Right cardiac atrium (tissue), 5 donors: Measurements from ENCODE around the gene RYR1. TPM values are rescaled to one million over a fixed set of nuclear protein-coding genes. Genes with fewer than 3 reads are reported as not detected.
A peak's percentile ranks its signal among the peaks of the same experiment; 100 is the strongest.
"Not testable (repeated sequence)": the region's sequence is repeated elsewhere in the genome, so short reads cannot be mapped to it uniquely, and the experiment has no call there.

Source experiments
- ATAC-seq, 2 donors: fragments of 200-7000 bp; cut with Tn5 transposase; one replicate each; pipeline versions ENCODE4 v1.8.0 to v1.9.1; 2020; ENCODE audit warnings: moderate library complexity in 2 of 2, mild to moderate bottlenecking in 1 of 2
- DNase-seq, 3 donors: peaks; one replicate each; pipeline ENCODE4 v3.0.0-alpha.2; 2020
- H3K27ac ChIP-seq: one replicate; pipeline ENCODE4 v1.5.1; 2013; ENCODE audit warnings: mild to moderate bottlenecking, low read length, control low read depth, moderate library complexity
- H3K27me3 ChIP-seq: one replicate; pipeline ENCODE4 v1.6.1; 2013; ENCODE audit not compliant: control insufficient read depth, insufficient read depth
- H3K4me1 ChIP-seq: one replicate; pipeline ENCODE4 v1.6.1; 2013; ENCODE audit warnings: low read length; ENCODE audit not compliant: control insufficient read depth, insufficient read depth
- H3K4me3 ChIP-seq: one replicate; pipeline ENCODE4 v1.5.1; 2013; ENCODE audit warnings: low read length, control low read depth
- H3K9me3 ChIP-seq: one replicate; pipeline ENCODE4 v1.6.1; 2013; ENCODE audit warnings: low read length; ENCODE audit not compliant: control insufficient read depth
- WGBS: extraction: QIAGEN DNeasy Blood & Tissue Kit; methylation state at CpG from one replicate; pipeline ENCODE4 v1.1.7; 2013; 5-methylcytosine and 5-hydroxymethylcytosine counted together
- intact Hi-C, 4 donors: fragments of 100-400 bp; cut with DNase I; formaldehyde crosslinking; loops; one replicate each; pipeline versions ENCODE4 v1.11.0 to v1.14.0; 2022 to 2023
- polyA plus RNA-seq: library from polyadenylated mRNA; stranded (reverse); fragments of 200-250 nt; gene quantifications from one replicate; pipeline ENCODE4 v1.2.3, GENCODE V29; 2013
- total RNA-seq, 4 donors: library from RNA; stranded (reverse); fragmentation: NEBNext Ultra II Directional; extraction: Animal tissue kit (Norgen Biotek cat#: 25700); gene quantifications; one replicate each; pipeline ENCODE4 v1.2.1, GENCODE V29; 2021
- donor health status: healthy with polysubstance abuse.
- donor health status: DM: no; HTN: yes; CAD: no.
- donor health status: DM: no; HTN: no; CAD: no.
- donor health status: DM: no; HTN: yes; CAD: no; lungs with severe emphysema.
- donor health status: DM: yes; HTN: yes; CAD: no.

RYR1 gene
- total and polyA plus RNA-seq, 5 donors: 0.80 to 1.6 (median 1.1) TPM

GRCh38 chr19:38508507-38508906 lies 75.0 kb downstream of the RYR1 start:
- no peaks in the 10 kb centered on the region for H3K9me3 ChIP-seq
- no peak overlapping the region for H3K27ac ChIP-seq
- 53% methylated on average over 6 of the region's 6 CpGs for WGBS
- ATAC-seq (no peak), DNase-seq (no peak)
- H3K4me1 ChIP-seq: no peaks in the 10 kb centered on the region
- no peak overlapping the region for H3K4me3 ChIP-seq
- intact Hi-C loops: no loop called here
- H3K27me3 ChIP-seq: no peaks in the 10 kb centered on the region

DNA sequence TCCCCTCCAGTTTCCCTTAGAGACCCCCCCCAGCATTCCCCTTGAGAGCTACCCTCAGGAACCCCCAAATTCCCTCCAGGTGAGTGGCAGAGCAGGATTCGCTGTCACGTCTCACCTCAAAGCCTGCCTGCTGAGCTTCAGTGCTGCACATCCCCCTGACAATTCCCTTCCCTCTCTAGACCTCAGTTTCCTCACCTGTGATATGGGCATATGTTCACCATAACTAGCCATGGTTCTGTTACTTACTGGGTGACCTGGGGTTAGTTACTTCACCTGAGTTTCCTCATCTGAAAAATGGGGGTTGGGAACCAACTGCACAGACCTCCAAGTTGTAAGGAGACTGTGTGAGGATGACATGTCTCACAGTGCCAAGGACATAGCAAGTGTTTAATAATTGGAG lies 75.5 kb downstream of the RYR1 start:
- 97% methylated on average over 2 of the region's 2 CpGs for WGBS
- DNase-seq (no peak), ATAC-seq (no peak)
- Histone ChIP-seq H3K27ac (no peak overlapping the region), H3K4me1 (no peaks in the 10 kb centered on the region), H3K9me3 (no peaks in the 10 kb centered on the region), H3K27me3 (no peaks in the 10 kb centered on the region), H3K4me3 (no peak overlapping the region)
- intact Hi-C loops: no loop called here

GRCh38 chr19:38511074-38511708 lies 77.7 kb downstream of the RYR1 start:
- H3K27ac ChIP-seq: no peak overlapping the region
- DNase-seq (no peak), ATAC-seq (no peak)
- H3K9me3 ChIP-seq: no peaks in the 10 kb centered on the region
- H3K27me3 ChIP-seq: no peaks in the 10 kb centered on the region
- H3K4me3 ChIP-seq: no peak overlapping the region
- 78% methylated on average over 10 of the region's 10 CpGs for WGBS
- H3K4me1 ChIP-seq: no peaks in the 10 kb centered on the region
- intact Hi-C loops: loop anchor here in 1 of 4 donors (10.0 kb wide), 1 partner anchor 106 kb away; the partner anchor contains the start of gene FAM98C

- no peak for ATAC-seq
- no peak overlapping the region for H3K4me3 ChIP-seq
- H3K9me3 ChIP-seq: no peaks in the 10 kb centered on the region
- no peaks in the 10 kb centered on the region for H3K4me1 ChIP-seq
- WGBS: 89% methylated on average over 19 of the region's 19 CpGs
- no peak for DNase-seq
- intact Hi-C loops: loop anchor here in 1 of 4 donors (10.0 kb wide), 1 partner anchor 107 kb away; the partner anchor contains the start of gene FAM98C
- H3K27ac ChIP-seq: no peak overlapping the region
- no peaks in the 10 kb centered on the region for H3K27me3 ChIP-seq
Measured at GRCh38 chr19:38512277-38512676, 78.8 kb downstream of the RYR1 start.

DNA sequence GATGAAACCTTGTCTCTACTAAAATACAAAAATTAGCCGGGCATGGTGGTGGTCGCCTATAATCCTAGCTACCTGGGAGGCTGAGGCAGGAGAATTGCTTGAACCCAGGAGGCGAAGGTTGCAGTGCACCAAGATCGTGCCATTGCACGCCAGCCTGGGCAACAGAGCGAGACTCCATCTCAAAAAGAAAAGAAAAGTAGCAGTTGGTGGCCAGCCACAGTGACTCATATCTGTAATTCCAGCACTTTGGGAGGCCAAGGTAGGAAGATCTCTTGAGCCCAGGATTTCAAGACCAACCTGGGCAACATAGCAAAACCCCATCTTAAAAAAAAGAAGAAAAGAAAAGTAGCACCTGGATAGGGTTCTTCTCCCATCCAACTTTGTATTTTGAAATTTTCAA lies 79.7 kb downstream of the RYR1 start:
- not testable (repeated sequence) for DNase-seq, H3K4me3 ChIP-seq, ATAC-seq, H3K4me1 ChIP-seq, H3K9me3 ChIP-seq, H3K27me3 ChIP-seq, H3K27ac ChIP-seq
- intact Hi-C loops: loop anchor here in 1 of 4 donors (10.0 kb wide), 1 partner anchor 108 kb away; the partner anchor contains the start of gene FAM98C
- 91% methylated on average over 6 of the region's 6 CpGs for WGBS

DNA sequence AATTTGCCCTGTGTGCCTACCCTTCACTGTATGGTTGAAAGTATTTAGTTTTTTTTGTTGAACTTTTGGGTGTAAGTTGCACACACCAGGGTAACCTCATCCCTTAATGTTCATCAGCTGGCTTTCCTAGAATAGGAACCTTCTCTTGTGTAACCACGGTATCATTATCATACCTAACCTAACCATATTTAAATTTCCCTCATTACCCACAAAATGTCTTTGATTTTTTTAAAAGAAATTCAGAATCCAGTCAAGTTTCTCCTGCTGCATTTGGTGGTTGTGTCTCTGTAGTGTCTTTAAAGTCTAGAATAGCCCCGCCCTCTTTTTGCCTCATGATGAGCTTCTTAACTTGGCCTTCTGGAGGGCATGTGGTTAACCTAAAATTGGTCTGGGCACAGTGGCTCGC lies 80.3 kb downstream of the RYR1 start:
- ATAC-seq (no peak), DNase-seq (no peak)
- H3K9me3 ChIP-seq: no peaks in the 10 kb centered on the region
- H3K4me1 ChIP-seq: no peaks in the 10 kb centered on the region
- 77% methylated on average over 3 of the region's 3 CpGs for WGBS
- H3K4me3 ChIP-seq: no peak overlapping the region
- no peaks in the 10 kb centered on the region for H3K27me3 ChIP-seq
- no peak overlapping the region for H3K27ac ChIP-seq
- intact Hi-C loops: loop anchor here in 1 of 4 donors (10.0 kb wide), 1 partner anchor 109 kb away; the partner anchor contains the start of gene FAM98C

GRCh38 chr19:38514812-38515633 lies 81.5 kb downstream of the RYR1 start:
- no peak overlapping the region for H3K27ac ChIP-seq

GRCh38 chr19:38515896-38516295 lies 82.4 kb downstream of the RYR1 start:
- no peaks in the 10 kb centered on the region for H3K9me3 ChIP-seq
- intact Hi-C loops: loop anchor here in 1 of 4 donors (10.0 kb wide), 1 partner anchor 111 kb away; the partner anchor contains the start of gene FAM98C
- DNase-seq (no peak), ATAC-seq (no peak)
- H3K27ac ChIP-seq: no peak overlapping the region
- H3K4me3 ChIP-seq: no peak overlapping the region
- no peaks in the 10 kb centered on the region for H3K4me1 ChIP-seq
- 80% methylated on average over 17 of the region's 17 CpGs for WGBS
- H3K27me3 ChIP-seq: no peaks in the 10 kb centered on the region

More at GRCh38 chr19:38514812-38515633, 81.5 kb downstream of the RYR1 start:
- ATAC-seq (peak; percentile 74 to 82), DNase-seq (peak; percentile 69 to 89 (median 85))
- Histone ChIP-seq H3K4me1 (no peaks in the 10 kb centered on the region), H3K27me3 (no peaks in the 10 kb centered on the region), H3K9me3 (no peaks in the 10 kb centered on the region), H3K4me3 (no peak overlapping the region)
- intact Hi-C loops: loop anchor here in 1 of 4 donors (10.0 kb wide), 1 partner anchor 110 kb away; the partner anchor contains the start of gene FAM98C
- WGBS: 19% methylated on average over 32 of the region's 32 CpGs

DNA sequence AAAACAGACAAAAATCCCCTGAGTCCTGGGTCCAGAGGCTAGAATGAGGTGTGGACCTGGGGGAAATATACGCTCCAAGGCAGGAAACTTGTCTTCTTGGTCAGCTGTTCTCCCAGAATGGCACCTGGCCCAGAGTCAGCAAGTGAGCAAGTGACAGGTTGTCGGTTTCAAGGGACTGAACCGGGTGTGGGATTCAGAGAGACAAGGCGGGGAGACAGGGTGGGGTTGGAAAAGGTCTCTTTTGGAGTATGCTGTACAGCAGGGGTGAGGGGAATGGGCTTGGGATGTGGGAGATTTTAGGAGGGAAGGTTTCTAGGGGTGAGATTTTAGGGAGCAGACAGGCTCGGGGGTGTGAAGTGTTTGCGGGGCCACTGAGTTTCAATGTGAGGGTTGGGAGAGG lies 83.3 kb downstream of the RYR1 start:
- Histone ChIP-seq H3K27me3 (no peaks in the 10 kb centered on the region), H3K4me1 (no peaks in the 10 kb centered on the region), H3K27ac (no peak overlapping the region), H3K9me3 (no peaks in the 10 kb centered on the region), H3K4me3 (no peak overlapping the region)
- intact Hi-C loops: loop anchor here in 1 of 4 donors (10.0 kb wide), 1 partner anchor 112 kb away; the partner anchor contains the start of gene FAM98C
- no peak for ATAC-seq
- no peak for DNase-seq
- WGBS: 78% methylated on average over 6 of the region's 6 CpGs

DNA sequence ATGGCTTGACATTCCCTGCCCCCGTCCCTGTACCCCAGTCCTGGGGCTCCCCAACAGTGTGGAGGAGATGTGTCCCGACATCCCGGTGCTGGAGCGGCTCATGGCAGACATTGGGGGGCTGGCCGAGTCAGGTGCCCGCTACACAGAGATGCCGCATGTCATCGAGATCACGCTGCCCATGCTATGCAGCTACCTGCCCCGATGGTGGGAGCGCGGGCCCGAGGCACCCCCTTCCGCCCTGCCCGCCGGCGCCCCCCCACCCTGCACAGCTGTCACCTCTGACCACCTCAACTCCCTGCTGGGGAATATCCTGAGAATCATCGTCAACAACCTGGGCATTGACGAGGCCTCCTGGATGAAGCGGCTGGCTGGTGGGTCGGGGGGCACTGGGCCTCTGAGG lies 83.8 kb downstream of the RYR1 start:
- intact Hi-C loops: loop anchor here in 1 of 4 donors (10.0 kb wide), 1 partner anchor 113 kb away; the partner anchor contains the start of gene FAM98C
- ATAC-seq: no peak
- H3K27ac ChIP-seq: no peak overlapping the region

DNA sequence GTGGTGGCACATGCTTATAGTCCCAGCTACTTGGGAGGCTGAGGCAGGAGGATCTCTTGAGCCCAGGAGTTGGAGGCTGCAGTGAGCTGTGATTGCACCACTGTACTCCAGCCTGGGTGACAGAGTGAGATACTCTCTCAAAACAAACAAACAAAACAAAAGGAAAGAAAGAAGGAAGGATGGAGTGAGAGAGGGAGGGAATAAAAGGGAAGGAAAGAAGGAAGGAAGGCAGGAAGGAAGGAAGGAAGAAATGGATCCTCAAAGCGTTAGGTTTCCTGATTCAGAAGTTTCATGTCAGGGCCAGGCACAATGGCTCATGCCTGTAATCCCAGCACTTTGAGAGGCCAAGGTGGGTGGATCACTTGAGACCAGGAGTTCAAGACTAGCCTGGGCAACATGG lies 84.5 kb downstream of the RYR1 start:
- not testable (repeated sequence) for H3K27ac ChIP-seq, H3K4me3 ChIP-seq, H3K9me3 ChIP-seq, H3K27me3 ChIP-seq, ATAC-seq, H3K4me1 ChIP-seq, DNase-seq
- WGBS: 60% methylated on average over 1 of the region's 1 CpG
- intact Hi-C loops: loop anchor here in 1 of 4 donors (10.0 kb wide), 1 partner anchor 113 kb away; the partner anchor contains the start of gene FAM98C

More for the DNA sequence above, 83.8 kb downstream of the RYR1 start:
- Histone ChIP-seq H3K4me1 (no peaks in the 10 kb centered on the region), H3K27me3 (no peaks in the 10 kb centered on the region), H3K4me3 (no peak overlapping the region), H3K9me3 (no peaks in the 10 kb centered on the region)
- 90% methylated on average over 21 of the region's 21 CpGs for WGBS
- no peak for DNase-seq
